H9 (cell line): ENCODE measurements around the gene CT45A10. TPM values are rescaled to one million over a fixed set of nuclear protein-coding genes. Genes with fewer than 3 reads are reported as not detected.
"Not testable (repeated sequence)": the region's sequence is repeated elsewhere in the genome, so short reads cannot be mapped to it uniquely, and the experiment has no call there.

ENCODE experiments used
- DNase-seq: peaks from one replicate; pipeline ENCODE4 v3.0.0-alpha.2; 2017
- H2AFZ ChIP-seq: one replicate; pipeline ENCODE4 v1.6.1; 2013; ENCODE audit warnings: mild to moderate bottlenecking, low read length, control low read depth, moderate library complexity
- H2AK5ac ChIP-seq: 2 replicates; pipeline ENCODE4 v1.6.1; 2013; ENCODE audit warnings: low read length, control low read depth, mixed read lengths; ENCODE audit not compliant: insufficient read length
- H2BK120ac ChIP-seq: one replicate; pipeline ENCODE4 v1.6.1; 2013; ENCODE audit warnings: low read depth, mild to moderate bottlenecking, low read length, control low read depth, inconsistent platforms; ENCODE audit not compliant: poor library complexity, severe bottlenecking
- H2BK12ac ChIP-seq: 2 replicates; pipeline ENCODE4 v1.6.1; 2013; ENCODE audit warnings: low read length, control low read depth, mixed read lengths, low read depth; ENCODE audit not compliant: insufficient read length
- H2BK15ac ChIP-seq: 2 replicates; pipeline ENCODE4 v1.6.1; 2013; ENCODE audit warnings: low read depth, low read length, control low read depth
- H2BK20ac ChIP-seq: one replicate; pipeline ENCODE4 v1.6.1; 2013; ENCODE audit warnings: low read depth, mild to moderate bottlenecking, low read length, control low read depth, inconsistent platforms; ENCODE audit not compliant: poor library complexity, severe bottlenecking
- H2BK5ac ChIP-seq: 2 replicates; pipeline ENCODE4 v1.6.1; 2013; ENCODE audit warnings: low read length, control low read depth, mixed read lengths; ENCODE audit not compliant: insufficient read length
- H3K14ac ChIP-seq: 2 replicates; pipeline ENCODE4 v1.6.1; 2013; ENCODE audit warnings: low read length, control low read depth; ENCODE audit not compliant: insufficient read depth
- H3K18ac ChIP-seq: 2 replicates; pipeline ENCODE4 v1.6.1; 2013; ENCODE audit warnings: low read depth, mild to moderate bottlenecking, mixed read lengths, low read length, control low read depth; ENCODE audit not compliant: insufficient read length
- H3K23ac ChIP-seq: 2 replicates; pipeline ENCODE4 v1.6.1; 2013; ENCODE audit warnings: low read length, control low read depth, mixed read lengths, low read depth; ENCODE audit not compliant: insufficient read length
- H3K23me2 ChIP-seq: 2 replicates; pipeline ENCODE4 v1.6.1; 2013; ENCODE audit warnings: low read depth, mild to moderate bottlenecking, mixed read lengths, low read length, control low read depth; ENCODE audit not compliant: insufficient read length, poor library complexity, severe bottlenecking
- H3K27ac ChIP-seq: 2 replicates; pipeline ENCODE4 v1.5.1; 2013; ENCODE audit warnings: low read length, control low read depth, mixed read lengths, low read depth; ENCODE audit not compliant: insufficient read length
- H3K27me3 ChIP-seq: 2 replicates; pipeline ENCODE4 v1.6.1; 2013; ENCODE audit warnings: low read length, control low read depth, inconsistent platforms; ENCODE audit not compliant: insufficient read depth
- H3K4ac ChIP-seq: 2 replicates; pipeline ENCODE4 v1.6.1; 2013; ENCODE audit warnings: low read depth, mild to moderate bottlenecking, control low read depth, inconsistent platforms, low read length, moderate library complexity
- H3K4me1 ChIP-seq: 2 replicates; pipeline ENCODE4 v1.6.1; 2013; ENCODE audit warnings: low read length, control low read depth, inconsistent platforms; ENCODE audit not compliant: insufficient read depth
- H3K4me2 ChIP-seq: 2 replicates; pipeline ENCODE4 v1.6.1; 2013; ENCODE audit warnings: low read length, control low read depth, mixed read lengths; ENCODE audit not compliant: insufficient read length, insufficient read depth
- H3K56ac ChIP-seq: 2 replicates; pipeline ENCODE4 v1.6.1; 2013; ENCODE audit warnings: low read depth, mild to moderate bottlenecking, mixed read lengths, low read length, control low read depth; ENCODE audit not compliant: insufficient read length
- H3K79me1 ChIP-seq: 2 replicates; pipeline ENCODE4 v1.6.1; 2013; ENCODE audit warnings: low read depth, mild to moderate bottlenecking, moderate library complexity, low read length, control low read depth, inconsistent platforms; ENCODE audit not compliant: insufficient read depth, poor library complexity, severe bottlenecking
- H3K79me2 ChIP-seq: 2 replicates; pipeline ENCODE4 v1.6.1; 2013; ENCODE audit warnings: low read length, control low read depth, inconsistent platforms; ENCODE audit not compliant: insufficient read depth
- H3K9ac ChIP-seq: 2 replicates; pipeline ENCODE4 v1.6.1; 2013; ENCODE audit warnings: low read length, control low read depth, mixed read lengths; ENCODE audit not compliant: insufficient read length; ENCODE audit errors: extremely low read depth
- H3K9me3 ChIP-seq: one replicate; pipeline ENCODE4 v1.6.1; 2013; ENCODE audit warnings: low read depth, low read length, inconsistent platforms; ENCODE audit not compliant: control insufficient read depth
- H3T11ph ChIP-seq: one replicate; pipeline ENCODE4 v1.6.1; 2013; ENCODE audit warnings: mild to moderate bottlenecking, low read length, control low read depth, inconsistent platforms
- H4K20me1 ChIP-seq: one replicate; pipeline ENCODE4 v1.6.1; 2013; ENCODE audit not compliant: control insufficient read depth, insufficient read length, insufficient read depth
- H4K5ac ChIP-seq: 2 replicates; pipeline ENCODE4 v1.6.1; 2013; ENCODE audit warnings: low read depth, mild to moderate bottlenecking, mixed read lengths, low read length, control low read depth; ENCODE audit not compliant: insufficient read length
- H4K8ac ChIP-seq: replicated peaks from 2 replicates; pipeline ENCODE4 v1.6.1; 2013; ENCODE audit warnings: low read length, control low read depth, mixed read lengths, low read depth; ENCODE audit not compliant: insufficient read length
- H4K91ac ChIP-seq: 2 replicates; pipeline ENCODE4 v1.6.1; 2013; ENCODE audit warnings: low read depth, mild to moderate bottlenecking, moderate library complexity, mixed read lengths, low read length, control low read depth; ENCODE audit not compliant: insufficient read length
- H3K27ac Mint-ChIP-seq, 3 experiments: 2 replicates in 2 of 3; 3 replicates in 1 of 3; pipeline ENCODE4 v1.8.0; 2020 to 2021; ENCODE audit warnings: mixed read lengths in 3 of 3, mild to moderate bottlenecking in 1 of 3, moderate library complexity in 1 of 3
- H3K27me3 Mint-ChIP-seq: 2 replicates; pipeline ENCODE4 v1.8.0; 2021; ENCODE audit warnings: low read depth, mild to moderate bottlenecking, moderate library complexity, mixed read lengths
- H3K36me3 Mint-ChIP-seq, 3 experiments: 2 replicates in 2 of 3; 3 replicates in 1 of 3; pipeline ENCODE4 v1.8.0; 2020 to 2021; ENCODE audit warnings: low read depth in 3 of 3, mixed read lengths in 3 of 3; ENCODE audit not compliant: insufficient read depth in 1 of 3
- H3K4me1 Mint-ChIP-seq, 2 experiments: 2 replicates each; pipeline ENCODE4 v1.8.0; 2020; ENCODE audit warnings: mixed read lengths in 2 of 2
- H3K4me3 Mint-ChIP-seq, 2 experiments: 2 replicates in 1 of 2; 3 replicates in 1 of 2; pipeline ENCODE4 v1.8.0; 2020 to 2021; ENCODE audit warnings: mild to moderate bottlenecking in 2 of 2, mixed read lengths in 2 of 2, moderate library complexity in 1 of 2
- H3K9me3 Mint-ChIP-seq, 2 experiments: 2 replicates in 1 of 2; 3 replicates in 1 of 2; pipeline ENCODE4 v1.8.0; 2020; ENCODE audit warnings: mild to moderate bottlenecking in 2 of 2, mixed read lengths in 2 of 2, moderate library complexity in 1 of 2
- WGBS: extraction: QIAGEN DNeasy Blood & Tissue Kit; methylation state at CpG from one replicate; pipeline ENCODE4 v1.1.7; 2013; ENCODE audit warnings: missing lambda C conversion rate, low lambda C conversion rate, mixed read lengths; ENCODE audit not compliant: insufficient read length; ENCODE audit errors: extremely low coverage; 5-methylcytosine and 5-hydroxymethylcytosine counted together
- total RNA-seq: library from RNA; stranded (reverse); gene quantifications from 2 replicates; pipeline ENCODE4 v1.2.1, GENCODE V29; 2021

The CT45A10 gene
- total RNA-seq, 1 experiment from 2014 or later: not detected

GRCh38 chrX:135882741-135883140, 10.5 kb downstream of the CT45A10 start:
- H3K27me3 ChIP-seq, H3K23ac ChIP-seq, H4K20me1 ChIP-seq, H3K79me2 ChIP-seq, H2BK12ac ChIP-seq, H3K9me3 ChIP-seq, H3K4me1 ChIP-seq, H3K4me3 Mint-ChIP-seq, DNase-seq, H3K4ac ChIP-seq, H3K36me3 Mint-ChIP-seq, H2AK5ac ChIP-seq, H3K27ac ChIP-seq, H3T11ph ChIP-seq, H2BK5ac ChIP-seq, H4K5ac ChIP-seq, H3K27ac Mint-ChIP-seq, H2BK15ac ChIP-seq, H3K23me2 ChIP-seq, H3K56ac ChIP-seq, H4K8ac ChIP-seq, H2AFZ ChIP-seq, H3K4me1 Mint-ChIP-seq, H4K91ac ChIP-seq, H3K18ac ChIP-seq, H3K4me2 ChIP-seq, H3K14ac ChIP-seq, H2BK20ac ChIP-seq, H3K79me1 ChIP-seq, H3K27me3 Mint-ChIP-seq, H2BK120ac ChIP-seq, H3K9ac ChIP-seq: not testable (repeated sequence)
- peaks cover 7 to 12% of the 10 kb centered on the region in 2 experiments; a peak in 4 of 5 replicates for H3K9me3 Mint-ChIP-seq
- WGBS: no CpG with 5 or more reads among the region's 5 CpGs

- not testable (repeated sequence) for H3K79me2 ChIP-seq, H2AFZ ChIP-seq, H3K27me3 ChIP-seq, H3K4me3 Mint-ChIP-seq, H3K14ac ChIP-seq, H3K23me2 ChIP-seq, H4K20me1 ChIP-seq, H3K4ac ChIP-seq, H4K91ac ChIP-seq, H2AK5ac ChIP-seq, H2BK20ac ChIP-seq, H3K9me3 Mint-ChIP-seq, H3K9me3 ChIP-seq, H3K27ac ChIP-seq, H3K4me2 ChIP-seq, H3K4me1 ChIP-seq, H4K5ac ChIP-seq, H2BK12ac ChIP-seq, H3K4me1 Mint-ChIP-seq, H3K56ac ChIP-seq, H3K27me3 Mint-ChIP-seq, H3K36me3 Mint-ChIP-seq, H4K8ac ChIP-seq, H3K23ac ChIP-seq, H3K9ac ChIP-seq, H2BK120ac ChIP-seq, H3K27ac Mint-ChIP-seq, H2BK15ac ChIP-seq, H2BK5ac ChIP-seq, H3K79me1 ChIP-seq, H3T11ph ChIP-seq, DNase-seq, H3K18ac ChIP-seq
- no CpG with 5 or more reads among the region's 17 CpGs for WGBS
Measured at GRCh38 chrX:135871712-135872111, 21.5 kb downstream of the CT45A10 start, which contains the start of gene CT45A9. Gene CT45A9 (minus strand): TSS chrX:135871812. CDS start chrX:135868061, 3,751 bp downstream.
